ENCODE results near the gene INPP4B.

- TF ChIP-seq EZH2phosphoT487 (IDR thresholded peaks at IDR 0.05; ENCODE audit: insufficient read depth, low read depth) (no peak), EZH2 (IDR thresholded peaks at IDR 0.05; ENCODE audit: insufficient read depth, poor library complexity, severe bottlenecking) (no peak)
These were observed 553.9 kb downstream of the INPP4B start for GRCh38 chr4:142292231-142292630.

Measured in GM23248 (cell line).